Measurements from ENCODE around the gene JPH4. TPM values are rescaled to one million over a fixed set of nuclear protein-coding genes. Genes with fewer than 3 reads are reported as not detected.

JPH4 gene
- total RNA-seq, 1 experiment from 2014 or later: not detected

- no TSS peak for BruUV-seq (replicated peaks)
- TF ChIP-seq CTCF (IDR thresholded peaks at IDR 0.05; ENCODE audit: unreplicated experiment): no peak
- Mint-ChIP-seq H3K9me3 (ENCODE audit: unreplicated experiment) (no peaks in the 10 kb centered on the region), H3K36me3 (ENCODE audit: insufficient read depth, unreplicated experiment) (no peaks in the 10 kb centered on the region), H3K27ac (ENCODE audit: low read depth, unreplicated experiment) (peak overlapping the region; percentile 36), H3K27me3 (ENCODE audit: insufficient read depth, unreplicated experiment) (no peaks in the 10 kb centered on the region), H3K4me1 (ENCODE audit: insufficient read depth, unreplicated experiment) (peaks cover 6% of the 10 kb centered on the region), H3K4me3 (ENCODE audit: unreplicated experiment) (no peak overlapping the region)
- DNase-seq (ENCODE audit: unreplicated experiment): no peak
- POLR2A ChIA-PET: interaction anchor here (0.7 to 0.8 kb wide), 2 partner anchors 81 to 955 kb away, joined by 3 read pairs; partner anchors contain the start of gene NGDN
- intact Hi-C loops (cut with micrococcal nuclease): no loop called here
- CTCF ChIA-PET: interaction anchor here (0.6 to 2.6 kb wide), 4 partner anchors 9 to 248 kb away, joined by 4 to 14 read pairs (median 4); partner anchors contain the start of gene AP1G2
These were observed 27.8 kb downstream of the JPH4 start for GRCh38 chr14:23550812-23551265.

DNA sequence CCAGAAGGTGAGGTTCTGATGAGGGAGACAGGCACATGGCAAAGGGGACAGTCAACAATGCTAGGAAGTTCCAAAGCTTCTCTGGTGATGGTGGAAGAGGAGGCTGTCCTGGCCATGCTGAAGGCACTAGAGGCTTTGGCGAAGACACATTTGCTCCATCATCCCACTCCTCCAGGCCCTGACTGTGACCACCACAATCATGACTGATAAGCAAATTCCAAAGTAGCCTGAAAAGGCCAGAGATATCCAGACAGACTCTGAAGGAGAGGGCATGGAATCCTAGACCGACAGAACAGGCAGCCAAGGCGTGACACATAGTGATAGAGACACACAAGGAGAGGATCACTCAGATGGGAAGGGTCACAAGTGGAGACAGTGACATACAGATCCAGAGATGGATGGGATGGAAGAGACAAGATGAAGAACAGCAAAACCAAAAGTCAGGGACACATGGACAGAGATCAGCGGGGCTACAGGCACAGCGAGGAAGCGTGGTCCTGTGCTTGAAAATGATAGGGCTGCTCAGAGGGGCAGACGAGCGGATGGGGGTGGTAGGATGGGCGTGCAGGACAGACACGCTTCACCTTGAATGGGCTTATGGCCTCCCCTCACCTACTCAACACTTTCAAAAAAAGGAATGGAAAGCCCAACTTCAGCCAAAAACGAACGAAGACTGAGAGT, 28.3 kb downstream of the JPH4 start:
- intact Hi-C loops (cut with micrococcal nuclease): no loop called here
- ChIA-PET POLR2A (interaction anchor here (0.8 to 1.6 kb wide), 2 partner anchors 9 to 81 kb away, joined by 3 read pairs; partner anchors contain the start of gene NGDN), CTCF (interaction anchor here (0.6 to 2.6 kb wide), 8 partner anchors 9 to 249 kb away, joined by 3 to 14 read pairs (median 4); no protein-coding TSS in a partner anchor)
- peak overlapping the region; percentile 36 for H3K27ac Mint-ChIP-seq (ENCODE audit: low read depth, unreplicated experiment)
- H3K36me3 Mint-ChIP-seq (ENCODE audit: insufficient read depth, unreplicated experiment): no peaks in the 10 kb centered on the region
- TF ChIP-seq CTCF (IDR thresholded peaks at IDR 0.05; ENCODE audit: unreplicated experiment): no peak
- no peak for DNase-seq (ENCODE audit: unreplicated experiment)
- no peak overlapping the region for H3K4me3 Mint-ChIP-seq (ENCODE audit: unreplicated experiment)
- H3K9me3 Mint-ChIP-seq (ENCODE audit: unreplicated experiment): no peaks in the 10 kb centered on the region
- no peaks in the 10 kb centered on the region for H3K27me3 Mint-ChIP-seq (ENCODE audit: insufficient read depth, unreplicated experiment)
- no TSS peak for BruUV-seq (replicated peaks)
- peaks cover 6% of the 10 kb centered on the region for H3K4me1 Mint-ChIP-seq (ENCODE audit: insufficient read depth, unreplicated experiment)

DNA sequence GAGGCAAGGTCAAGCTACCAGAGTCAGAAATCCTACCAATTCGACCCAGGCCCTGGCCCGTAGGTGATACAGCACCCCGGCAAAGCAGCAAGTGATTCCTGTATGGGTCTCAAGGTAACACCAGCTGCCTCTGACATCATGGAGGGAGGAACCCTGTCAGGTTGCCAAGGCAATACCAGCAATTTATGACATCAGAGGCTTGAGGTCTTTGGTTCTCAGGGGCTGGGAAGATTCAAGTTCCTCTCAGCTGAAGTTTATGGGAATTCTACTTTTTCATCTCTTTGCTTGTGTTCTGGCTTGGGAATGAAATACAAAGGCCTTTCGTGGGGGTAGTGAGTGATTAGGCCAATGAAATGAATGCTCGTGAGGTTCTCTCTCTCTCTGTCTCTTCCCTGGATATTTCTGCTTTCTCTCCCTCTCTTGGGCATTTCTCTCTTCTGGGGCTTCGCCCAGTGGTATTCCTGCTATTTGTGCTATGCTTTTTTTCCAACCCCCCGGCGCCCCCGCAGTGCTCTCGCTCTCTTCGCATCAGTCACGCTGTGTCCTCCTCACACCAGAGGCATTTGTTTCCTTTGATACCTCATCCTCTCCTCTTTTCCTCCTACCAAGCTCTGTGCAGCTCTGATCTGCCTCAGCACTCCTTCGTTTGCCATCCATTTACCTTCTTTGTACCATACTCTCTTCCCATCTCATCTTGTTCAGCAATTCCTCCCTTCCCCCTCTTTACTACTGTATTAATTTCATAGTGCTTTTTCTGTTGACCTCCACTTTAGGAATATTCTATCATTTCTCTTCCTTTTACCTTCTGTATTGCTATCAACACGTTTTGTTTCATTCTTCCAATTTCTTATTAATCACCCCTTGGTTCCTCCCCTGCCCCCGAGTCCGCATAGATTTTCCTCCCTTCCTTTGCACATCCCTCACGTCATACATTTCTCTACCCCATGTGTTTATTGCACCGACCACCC, 30.0 kb downstream of the JPH4 start:
- no TSS peak for BruUV-seq (replicated peaks)
- Mint-ChIP-seq H3K4me3 (ENCODE audit: unreplicated experiment) (no peak overlapping the region), H3K4me1 (ENCODE audit: insufficient read depth, unreplicated experiment) (peaks cover 6% of the 10 kb centered on the region), H3K9me3 (ENCODE audit: unreplicated experiment) (no peaks in the 10 kb centered on the region), H3K36me3 (ENCODE audit: insufficient read depth, unreplicated experiment) (no peaks in the 10 kb centered on the region), H3K27me3 (ENCODE audit: insufficient read depth, unreplicated experiment) (no peaks in the 10 kb centered on the region), H3K27ac (ENCODE audit: low read depth, unreplicated experiment) (no peak overlapping the region)
- ChIA-PET CTCF (interaction anchor here (0.5 to 2.6 kb wide), 9 partner anchors 9 to 70 kb away, joined by 3 to 14 read pairs (median 4); partner anchors contain the start of gene AP1G2), POLR2A (interaction anchor here (0.7 to 1.6 kb wide), 2 partner anchors 10 to 206 kb away, joined by 3 to 4 read pairs; no protein-coding TSS in a partner anchor)
- intact Hi-C loops (cut with micrococcal nuclease): no loop called here
- TF ChIP-seq CTCF (IDR thresholded peaks at IDR 0.05; ENCODE audit: unreplicated experiment): no peak
- DNase-seq (ENCODE audit: unreplicated experiment): no peak

- ChIA-PET POLR2A (no interaction called here), CTCF (interaction anchor here (1.2 kb wide), 1 partner anchor 11 kb away, joined by 4 read pairs; no protein-coding TSS in a partner anchor)
- Mint-ChIP-seq H3K27ac (ENCODE audit: low read depth, unreplicated experiment) (no peak overlapping the region), H3K36me3 (ENCODE audit: insufficient read depth, unreplicated experiment) (no peaks in the 10 kb centered on the region), H3K27me3 (ENCODE audit: insufficient read depth, unreplicated experiment) (no peaks in the 10 kb centered on the region), H3K4me3 (ENCODE audit: unreplicated experiment) (no peak overlapping the region), H3K9me3 (ENCODE audit: unreplicated experiment) (no peaks in the 10 kb centered on the region), H3K4me1 (ENCODE audit: insufficient read depth, unreplicated experiment) (peaks cover 6% of the 10 kb centered on the region)
- no TSS peak for BruUV-seq (replicated peaks)
- no peak for TF ChIP-seq CTCF (IDR thresholded peaks at IDR 0.05; ENCODE audit: unreplicated experiment)
- intact Hi-C loops (cut with micrococcal nuclease): no loop called here
- DNase-seq (ENCODE audit: unreplicated experiment): no peak
These were observed 30.7 kb downstream of the JPH4 start for GRCh38 chr14:23547924-23548323.
